Naive thymus-derived CD8-positive, alpha-beta T cell (primary cell): ENCODE measurements around the gene MLH3. TPM values are rescaled to one million over a fixed set of nuclear protein-coding genes. Genes with fewer than 3 reads are reported as not detected.

Experiments
- ATAC-seq, 2 donors: fragments of 150-1000 bp; cut with Tn5 transposase in 1 of 2; sonication (Bioruptor Pico), chemical (Tn5 transposase) in 1 of 2; 1 replicate in 1 of 2; 2 replicates in 1 of 2; pipeline ENCODE4 v1.10.0; 2021; ENCODE audit warnings: mild to moderate bottlenecking in 2 of 2, moderate library complexity in 2 of 2
- POLR2A ChIA-PET: fragments of 350-600 bp; sonication (Branson Sonifier 250); formaldehyde crosslinking; loops from one replicate; lab custom pipeline; 2021; ENCODE audit warnings: antibody characterized with exemption; lab: Charles Lee
- DNase-seq, 10 donors: peaks; one replicate each; pipeline versions ENCODE4 v3.0.0 to v3.0.0-alpha.2; 2020 to 2022
- H3K27ac Mint-ChIP-seq, 10 donors: one replicate each; pipeline ENCODE4 v1.8.0; 2020 to 2022; ENCODE audit warnings: mild to moderate bottlenecking in 10 of 10, mixed read lengths in 10 of 10, moderate library complexity in 4 of 10, inconsistent platforms in 1 of 10
- H3K27me3 Mint-ChIP-seq, 5 donors: one replicate each; pipeline ENCODE4 v1.8.0; 2021 to 2022; ENCODE audit warnings: mixed read lengths in 5 of 5
- H3K36me3 Mint-ChIP-seq, 3 donors: one replicate each; pipeline ENCODE4 v1.8.0; 2020 to 2022; ENCODE audit warnings: mixed read lengths in 3 of 3, mild to moderate bottlenecking in 2 of 3, inconsistent platforms in 1 of 3
- H3K4me1 Mint-ChIP-seq, 4 donors: one replicate each; pipeline ENCODE4 v1.8.0; 2021 to 2022; ENCODE audit warnings: mixed read lengths in 4 of 4
- H3K4me3 Mint-ChIP-seq, 10 donors: one replicate each; pipeline ENCODE4 v1.8.0; 2020 to 2022; ENCODE audit warnings: mild to moderate bottlenecking in 10 of 10, mixed read lengths in 10 of 10, moderate library complexity in 6 of 10, inconsistent platforms in 1 of 10
- H3K9me3 Mint-ChIP-seq, 9 donors: one replicate each; pipeline ENCODE4 v1.8.0; 2020 to 2022; ENCODE audit warnings: mixed read lengths in 9 of 9, mild to moderate bottlenecking in 3 of 9, inconsistent platforms in 1 of 9, moderate library complexity in 1 of 9
- polyA plus RNA-seq, 3 donors: library from polyadenylated mRNA; unstranded; fragments of 300-500 nt; fragmentation: Illumina TruSeq; gene quantifications; one replicate each; pipeline ENCODE4 v1.2.3, GENCODE V29; 2021
- total RNA-seq, 8 experiments: library from RNA in 2 of 8; stranded (reverse) in 2 of 8; gene quantifications; one replicate each; pipeline ENCODE4 v1.2.3 and lab custom pipeline; 2021 to 2026

Gene MLH3
- total and polyA plus RNA-seq, 5 experiments from 2014 or later: 9.3 to 31.2 (median 11.9) TPM

DNA sequence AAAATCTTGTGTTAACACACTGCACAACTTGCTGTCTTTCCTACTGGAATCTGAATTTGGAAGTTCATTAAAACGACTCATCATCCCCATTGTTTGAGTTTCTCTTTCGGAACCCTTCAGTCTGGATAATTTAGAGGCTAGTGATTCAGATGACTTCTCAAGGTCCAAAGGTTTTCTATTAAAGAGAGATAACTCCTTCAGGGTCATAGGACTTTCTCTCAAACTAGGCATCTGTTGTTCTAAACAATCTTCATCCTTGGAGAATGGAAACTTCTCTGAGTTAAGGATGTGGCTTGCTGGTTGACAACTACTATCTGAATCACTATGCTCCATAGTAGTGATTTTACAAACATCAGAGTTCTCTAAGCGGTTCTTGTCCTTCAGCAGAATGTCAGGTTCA is 4.4 kb downstream of the MLH3 start:
- Mint-ChIP-seq H3K4me1 (peaks cover 12 to 67% (median 53%) of the 10 kb centered on the region in 4 donors), H3K36me3 (peaks cover 0 to 14% (median 13%) of the 10 kb centered on the region in 3 donors), H3K27ac (no peak overlapping the region), H3K9me3 (peaks cover 0 to 2% (median 0%) of the 10 kb centered on the region in 9 donors), H3K4me3 (peak overlapping the region in 1 of 10 donors; percentile 22), H3K27me3 (peaks cover 0 to 3% (median 0%) of the 10 kb centered on the region in 5 donors)
- DNase-seq: no peak
- POLR2A ChIA-PET: no interaction called here
- no peak for ATAC-seq

DNA sequence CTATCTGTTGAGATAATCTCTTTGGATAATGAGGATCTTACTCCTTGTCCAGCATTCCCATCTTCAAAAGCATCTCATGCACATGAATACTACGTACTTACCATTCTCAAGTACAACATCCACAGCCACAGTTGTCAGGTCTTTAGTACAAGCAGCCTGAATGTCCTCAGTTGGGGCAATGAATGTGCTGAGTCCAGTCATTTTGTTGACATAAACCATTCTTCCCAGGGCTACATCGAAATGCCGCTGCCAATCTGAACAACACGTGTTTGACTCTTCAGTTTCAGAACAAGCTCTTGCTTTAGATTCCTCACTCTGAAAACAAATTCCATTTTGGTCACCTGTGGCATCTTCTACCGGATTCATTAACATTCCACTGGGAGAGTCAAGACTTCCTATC is 5.0 kb downstream of the MLH3 start:
- Mint-ChIP-seq H3K27ac (no peak overlapping the region), H3K27me3 (peaks cover 0 to 1% (median 0%) of the 10 kb centered on the region in 5 donors), H3K36me3 (peaks cover 0 to 18% (median 14%) of the 10 kb centered on the region in 3 donors), H3K4me1 (peaks cover 10 to 63% (median 50%) of the 10 kb centered on the region in 4 donors), H3K9me3 (peaks cover 0 to 2% (median 0%) of the 10 kb centered on the region in 9 donors), H3K4me3 (no peak overlapping the region)
- ATAC-seq (no peak), DNase-seq (no peak)
- POLR2A ChIA-PET: no interaction called here

DNA sequence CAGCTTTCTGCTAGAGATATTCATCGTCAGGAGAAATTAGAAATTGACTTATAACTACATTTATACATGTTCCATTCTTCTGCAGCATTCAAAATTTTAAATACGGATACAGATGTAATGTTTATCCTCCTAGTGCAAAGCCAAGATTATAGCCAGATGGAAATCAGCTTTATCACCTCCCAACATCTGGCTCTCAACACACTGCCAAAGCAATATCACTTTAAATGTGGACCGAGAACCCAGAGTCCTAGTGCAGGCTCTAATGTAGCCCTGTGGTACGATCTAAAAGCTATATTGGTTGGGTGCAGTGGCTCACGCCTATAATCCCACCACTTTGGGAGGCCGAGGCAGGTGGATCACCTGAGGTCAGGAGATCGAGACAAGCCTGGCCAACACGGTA is 6.5 kb downstream of the MLH3 start:
- ATAC-seq: no peak
- POLR2A ChIA-PET: no interaction called here
- Mint-ChIP-seq H3K27ac (no peak overlapping the region), H3K4me3 (peak overlapping the region in 1 of 10 donors; percentile 8), H3K27me3 (no peaks in the 10 kb centered on the region), H3K36me3 (peaks cover 0 to 26% (median 14%) of the 10 kb centered on the region in 3 donors), H3K9me3 (peaks cover 0 to 2% (median 0%) of the 10 kb centered on the region in 9 donors), H3K4me1 (peaks cover 10 to 51% (median 38%) of the 10 kb centered on the region in 4 donors)
- no peak for DNase-seq

DNA sequence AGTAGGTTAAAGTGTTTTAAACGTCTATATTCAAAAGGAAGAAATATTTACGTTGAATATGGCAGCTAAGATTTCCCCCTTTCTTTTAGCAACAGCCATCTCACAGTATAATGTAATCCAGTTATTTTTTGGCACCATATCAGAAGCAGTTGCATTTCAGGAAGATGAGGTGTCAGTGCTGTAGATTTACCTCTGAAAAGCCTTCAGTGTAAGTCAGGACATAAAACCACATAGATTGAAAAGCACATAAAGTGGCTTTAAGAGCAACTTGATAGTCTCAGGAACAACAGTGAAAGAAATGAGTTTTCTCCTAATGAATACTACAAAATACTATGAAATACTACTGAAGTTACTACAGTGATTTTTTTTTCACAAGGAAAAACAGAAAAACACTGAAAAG is 6.9 kb downstream of the MLH3 start:
- Mint-ChIP-seq H3K4me3 (no peak overlapping the region), H3K9me3 (peaks cover 0 to 2% (median 0%) of the 10 kb centered on the region in 9 donors), H3K27ac (peak overlapping the region in 1 of 10 donors; percentile 2), H3K36me3 (peaks cover 0 to 24% (median 11%) of the 10 kb centered on the region in 3 donors), H3K4me1 (peaks cover 10 to 47% (median 34%) of the 10 kb centered on the region in 4 donors), H3K27me3 (no peaks in the 10 kb centered on the region)
- DNase-seq: no peak
- ATAC-seq: no peak
- POLR2A ChIA-PET: no interaction called here

DNA sequence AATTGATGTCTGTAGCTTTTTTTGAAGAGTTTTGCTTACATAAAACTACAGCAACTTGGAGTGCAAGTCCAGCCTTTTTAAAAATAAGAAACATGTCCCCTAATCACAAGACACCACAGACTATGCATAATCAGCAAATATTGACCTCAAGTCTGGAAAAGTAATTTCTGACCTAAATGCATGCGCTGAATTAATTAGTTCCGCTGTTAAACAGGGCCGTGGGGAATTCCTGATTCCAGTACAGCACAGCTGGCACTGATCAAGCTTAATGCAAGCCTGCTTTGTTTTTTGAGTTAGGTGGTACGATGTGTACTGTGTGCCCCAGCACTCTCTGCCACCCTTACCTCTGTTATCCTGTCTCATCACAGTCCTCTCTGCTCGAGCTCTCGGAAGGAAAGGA is 9.2 kb downstream of the MLH3 start:
- H3K9me3 Mint-ChIP-seq: no peaks in the 10 kb centered on the region
- no peaks in the 10 kb centered on the region for H3K27me3 Mint-ChIP-seq
- no peak for ATAC-seq
- H3K36me3 Mint-ChIP-seq: peaks cover 0 to 35% (median 10%) of the 10 kb centered on the region in 3 donors
- no peak for DNase-seq
- peaks cover 8 to 33% (median 28%) of the 10 kb centered on the region in 4 donors for H3K4me1 Mint-ChIP-seq
- no peak overlapping the region for H3K27ac Mint-ChIP-seq
- POLR2A ChIA-PET: interaction anchor here (0.9 kb wide), 1 partner anchor 85 kb away, joined by 3 read pairs; the partner anchor contains the start of gene NEK9
- no peak overlapping the region for H3K4me3 Mint-ChIP-seq

DNA sequence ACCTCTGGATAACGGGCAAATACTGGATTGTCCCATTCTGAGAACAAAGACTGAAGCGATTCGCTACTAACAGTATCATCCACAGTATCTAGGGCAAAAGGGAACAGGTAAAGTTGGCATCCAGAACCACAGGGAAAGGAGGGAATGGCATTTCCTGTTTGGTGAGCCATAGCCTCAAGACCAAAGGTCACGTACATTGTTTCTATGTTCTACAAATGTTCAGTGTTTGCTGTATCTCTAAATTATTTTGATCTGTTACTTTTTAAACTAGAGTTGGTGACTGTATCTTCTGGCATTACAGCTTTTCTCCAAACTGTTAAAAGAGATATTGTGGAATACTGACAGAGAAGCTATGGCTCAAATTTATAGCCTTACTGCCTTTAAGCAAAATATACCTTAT is 9.7 kb downstream of the MLH3 start:
- no peak for DNase-seq
- H3K4me3 Mint-ChIP-seq: no peak overlapping the region
- H3K4me1 Mint-ChIP-seq: peaks cover 6 to 29% (median 27%) of the 10 kb centered on the region in 4 donors
- H3K36me3 Mint-ChIP-seq: peaks cover 0 to 40% (median 10%) of the 10 kb centered on the region in 3 donors
- POLR2A ChIA-PET: interaction anchor here (0.9 kb wide), 1 partner anchor 85 kb away, joined by 3 read pairs; the partner anchor contains the start of gene NEK9
- H3K9me3 Mint-ChIP-seq: no peaks in the 10 kb centered on the region
- ATAC-seq: no peak
- no peak overlapping the region for H3K27ac Mint-ChIP-seq
- no peaks in the 10 kb centered on the region for H3K27me3 Mint-ChIP-seq

DNA sequence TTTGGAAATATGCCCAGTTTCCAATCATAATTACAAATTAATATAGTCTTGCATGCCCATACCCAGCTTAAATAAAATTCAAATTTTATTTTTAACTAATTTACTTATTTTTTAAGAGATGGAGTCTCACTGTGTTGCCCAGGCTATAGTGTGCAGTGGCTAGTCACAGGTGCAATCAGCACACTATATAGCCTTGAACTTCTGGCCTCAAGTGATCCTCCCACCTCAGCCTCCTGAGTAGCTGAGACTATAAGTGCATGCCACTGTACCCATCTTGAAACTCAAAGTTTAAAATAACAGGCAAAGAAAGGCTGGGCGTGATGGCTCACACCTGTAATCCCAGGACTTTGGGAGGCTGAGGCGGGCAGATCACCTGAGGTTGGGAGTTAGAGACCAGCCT is 10.3 kb downstream of the MLH3 start:
- no peaks in the 10 kb centered on the region for H3K27me3 Mint-ChIP-seq
- POLR2A ChIA-PET: no interaction called here
- H3K36me3 Mint-ChIP-seq: peaks cover 0 to 45% (median 5%) of the 10 kb centered on the region in 3 donors
- no peaks in the 10 kb centered on the region for H3K9me3 Mint-ChIP-seq
- ATAC-seq: no peak
- no peak for DNase-seq
- peaks cover 4 to 23% (median 21%) of the 10 kb centered on the region in 4 donors for H3K4me1 Mint-ChIP-seq
- H3K4me3 Mint-ChIP-seq: no peak overlapping the region
- H3K27ac Mint-ChIP-seq: no peak overlapping the region

DNA sequence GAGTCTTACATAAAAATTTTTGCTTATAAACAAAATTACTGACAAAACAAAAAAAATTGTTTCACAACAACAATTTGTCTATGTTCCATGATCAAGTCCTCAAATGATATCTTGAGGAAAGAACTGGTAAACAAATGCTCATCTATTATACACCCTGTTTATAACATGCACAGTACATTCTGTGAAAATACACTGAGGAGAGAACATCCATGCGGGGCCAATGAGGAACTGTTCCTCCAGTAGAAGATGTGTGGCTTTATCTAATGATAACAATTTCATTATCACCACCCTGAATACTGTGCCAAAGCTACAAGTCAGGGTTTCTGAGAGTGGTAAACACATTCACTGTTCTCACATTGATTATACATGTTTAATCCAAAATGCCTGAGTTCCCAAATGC is 10.8 kb downstream of the MLH3 start:
- POLR2A ChIA-PET: no interaction called here
- Mint-ChIP-seq H3K27me3 (no peaks in the 10 kb centered on the region), H3K36me3 (peaks cover 0 to 50% (median 5%) of the 10 kb centered on the region in 3 donors), H3K4me3 (no peak overlapping the region), H3K9me3 (no peaks in the 10 kb centered on the region), H3K27ac (no peak overlapping the region), H3K4me1 (peaks cover 4 to 19% (median 17%) of the 10 kb centered on the region in 4 donors)
- ATAC-seq: no peak
- DNase-seq: no peak

DNA sequence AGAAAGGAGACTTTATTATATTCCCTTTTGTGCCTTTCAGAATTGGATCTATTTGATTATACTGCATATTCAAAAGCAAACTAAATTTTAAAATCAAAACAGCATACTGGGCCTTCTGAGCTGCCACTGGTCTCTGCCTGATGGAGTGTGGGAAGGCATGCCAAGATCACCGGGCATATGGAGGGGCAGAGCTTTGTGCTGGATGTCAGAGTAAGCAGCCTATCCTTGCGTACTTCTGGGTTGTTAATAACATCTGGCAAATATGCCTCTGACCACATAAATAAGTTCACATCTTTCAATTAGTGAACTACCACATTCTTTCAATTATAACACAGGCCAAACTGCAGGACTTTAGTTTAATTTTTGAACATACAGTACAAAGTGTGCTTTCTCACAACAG is 18.3 kb downstream of the MLH3 start:
- ATAC-seq (no peak), DNase-seq (no peak)
- POLR2A ChIA-PET: no interaction called here
- Mint-ChIP-seq H3K36me3 (peaks cover 9 to 80% (median 12%) of the 10 kb centered on the region in 3 donors), H3K4me3 (no peak overlapping the region), H3K27me3 (no peaks in the 10 kb centered on the region), H3K27ac (peak overlapping the region in 1 of 10 donors; percentile 21), H3K4me1 (peaks cover 0 to 5% (median 2%) of the 10 kb centered on the region in 4 donors), H3K9me3 (no peaks in the 10 kb centered on the region)

DNA sequence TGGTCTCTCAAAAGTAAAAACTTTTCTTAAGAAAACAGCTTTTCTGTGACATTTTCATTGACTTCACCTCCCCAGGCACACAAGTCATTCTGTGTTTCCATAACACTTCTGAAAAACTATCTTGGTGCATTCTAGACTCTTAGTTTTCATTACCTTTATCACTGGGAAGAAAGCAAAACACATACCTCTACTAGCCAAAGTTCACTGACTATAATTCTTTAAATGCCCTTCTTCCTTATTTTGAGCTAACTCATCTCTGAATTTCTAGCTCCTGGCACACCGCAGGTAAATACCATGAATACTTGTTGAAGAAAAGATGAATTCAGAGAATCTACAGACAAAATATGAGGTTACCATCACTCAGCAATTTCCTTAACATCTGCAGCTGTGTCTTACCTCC is 21.1 kb downstream of the MLH3 start:
- Mint-ChIP-seq H3K27ac (no peak overlapping the region), H3K4me3 (no peak overlapping the region), H3K36me3 (peaks cover 9 to 62% (median 10%) of the 10 kb centered on the region in 3 donors), H3K27me3 (no peaks in the 10 kb centered on the region), H3K4me1 (peaks cover 0 to 3% (median 0%) of the 10 kb centered on the region in 4 donors), H3K9me3 (no peaks in the 10 kb centered on the region)
- DNase-seq (no peak), ATAC-seq (no peak)
- POLR2A ChIA-PET: no interaction called here

DNA sequence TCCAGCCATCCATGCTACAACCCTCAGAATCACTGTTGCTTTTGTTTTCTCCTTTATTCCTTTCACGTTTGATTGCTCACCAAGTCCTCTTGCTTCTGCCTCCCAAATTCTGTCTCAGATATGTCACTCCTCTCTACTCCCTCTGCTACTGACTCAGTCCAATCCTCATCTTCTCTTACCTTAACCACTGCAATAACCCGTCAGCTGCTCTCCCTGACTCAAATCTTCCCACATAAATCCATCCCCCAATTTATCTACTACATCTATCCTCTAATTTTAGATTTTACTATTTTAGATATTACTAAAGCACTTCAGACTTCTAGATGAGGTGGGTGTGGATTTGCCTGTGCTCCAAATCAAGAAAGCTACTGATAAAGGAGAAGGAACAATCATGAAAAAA is 25.4 kb downstream of the MLH3 start:
- POLR2A ChIA-PET: no interaction called here
- no peak for DNase-seq
- peaks cover 0 to 3% (median 0%) of the 10 kb centered on the region in 4 donors for H3K4me1 Mint-ChIP-seq

DNA sequence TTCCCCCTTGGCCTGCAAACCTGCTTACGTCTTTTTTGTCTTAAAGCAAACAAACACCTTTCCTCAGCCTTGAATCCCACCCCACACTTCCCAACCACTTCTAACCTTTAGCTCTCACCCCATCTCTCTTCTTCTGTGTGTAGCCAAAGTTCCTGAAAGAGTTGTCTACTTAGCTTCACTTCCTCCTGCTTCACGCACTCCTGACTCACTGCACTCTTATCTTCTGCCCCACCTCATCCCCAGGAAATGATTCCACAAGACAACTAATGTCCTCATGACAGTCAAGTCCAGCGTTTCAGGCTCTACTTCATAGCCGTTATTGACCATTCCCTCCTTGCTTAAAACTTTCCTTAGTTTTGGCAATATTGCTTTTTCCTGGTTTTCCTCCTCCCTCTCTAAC is 26.2 kb downstream of the MLH3 start:
- Mint-ChIP-seq H3K27me3 (no peaks in the 10 kb centered on the region), H3K36me3 (peaks cover 0 to 51% (median 14%) of the 10 kb centered on the region in 3 donors), H3K9me3 (no peaks in the 10 kb centered on the region), H3K4me3 (no peak overlapping the region), H3K27ac (no peak overlapping the region), H3K4me1 (no peaks in the 10 kb centered on the region)
- POLR2A ChIA-PET: no interaction called here
- no peak for DNase-seq
- ATAC-seq: no peak

More for the DNA sequence above, 25.4 kb downstream of the MLH3 start:
- H3K27me3 Mint-ChIP-seq: no peaks in the 10 kb centered on the region
- H3K9me3 Mint-ChIP-seq: no peaks in the 10 kb centered on the region
- H3K4me3 Mint-ChIP-seq: no peak overlapping the region
- peaks cover 7 to 52% (median 18%) of the 10 kb centered on the region in 3 donors for H3K36me3 Mint-ChIP-seq
- no peak for ATAC-seq
- no peak overlapping the region for H3K27ac Mint-ChIP-seq

DNA sequence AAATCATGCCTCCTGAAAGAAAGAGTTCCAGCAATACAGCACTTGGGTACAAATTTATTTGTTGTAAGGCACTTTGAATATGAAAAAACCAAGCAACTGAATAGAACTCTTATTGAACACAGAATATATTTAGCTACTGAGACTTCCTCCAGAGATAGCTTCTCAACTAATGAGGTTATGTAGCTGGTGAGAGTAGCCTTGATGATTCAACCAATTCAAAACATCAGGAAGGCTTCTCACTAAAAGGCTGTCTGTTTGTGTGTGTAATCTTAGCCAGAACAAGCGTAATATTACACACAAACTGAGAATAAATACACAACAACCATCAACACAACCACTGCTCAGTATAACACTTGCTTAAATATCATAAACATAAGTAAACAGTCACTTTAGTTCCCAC is 28.2 kb downstream of the MLH3 start:
- H3K36me3 Mint-ChIP-seq: peaks cover 0 to 53% (median 15%) of the 10 kb centered on the region in 3 donors
- H3K27me3 Mint-ChIP-seq: no peaks in the 10 kb centered on the region
- POLR2A ChIA-PET: no interaction called here
- no peaks in the 10 kb centered on the region for H3K9me3 Mint-ChIP-seq
- no peak overlapping the region for H3K4me3 Mint-ChIP-seq
- H3K4me1 Mint-ChIP-seq: peaks cover 0 to 2% (median 0%) of the 10 kb centered on the region in 4 donors
- H3K27ac Mint-ChIP-seq: no peak overlapping the region
- no peak for DNase-seq
- ATAC-seq: no peak

DNA sequence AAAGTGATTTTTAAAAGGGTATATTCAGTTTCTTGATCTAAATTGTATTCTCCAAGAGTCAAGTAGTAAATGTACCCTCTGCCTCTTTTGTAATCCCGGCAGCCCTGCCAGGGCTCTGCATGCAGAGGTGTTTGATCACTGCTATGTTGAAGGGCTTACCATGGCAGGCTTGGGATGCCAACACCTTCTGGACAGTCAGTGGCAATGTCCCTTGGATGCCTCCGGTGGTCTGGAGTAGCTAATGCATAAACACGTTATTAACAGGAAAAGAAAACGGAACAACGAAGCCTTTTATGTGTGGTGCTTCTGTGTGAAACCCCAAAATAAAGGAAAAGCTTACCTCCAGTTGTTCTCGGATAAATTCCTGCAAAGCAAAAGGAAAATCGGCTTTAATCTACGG is 28.6 kb downstream of the MLH3 start:
- DNase-seq (peak in 1 of 10 donors; percentile 1), ATAC-seq (no peak)
- H3K4me3 Mint-ChIP-seq: no peak overlapping the region
- no peaks in the 10 kb centered on the region for H3K9me3 Mint-ChIP-seq
- no peaks in the 10 kb centered on the region for H3K27me3 Mint-ChIP-seq
- peaks cover 0 to 53% (median 15%) of the 10 kb centered on the region in 3 donors for H3K36me3 Mint-ChIP-seq
- POLR2A ChIA-PET: no interaction called here
- H3K4me1 Mint-ChIP-seq: peaks cover 0 to 2% (median 0%) of the 10 kb centered on the region in 4 donors
- peak overlapping the region in 1 of 10 donors; percentile 1 for H3K27ac Mint-ChIP-seq
